B cell (primary cell): ENCODE measurements around the gene ADA.

Experiments used
- CTCF ChIP-seq: fragments of 200-600 bp; IDR thresholded peaks from one replicate; pipeline ENCODE4 v1.8.0; 2022; ENCODE audit warnings: antibody characterized with exemption, mild to moderate bottlenecking
- EZH2 ChIP-seq: IDR thresholded peaks from 2 replicates; pipeline ENCODE4 v1.6.1; 2012; ENCODE audit warnings: borderline replicate concordance, low read depth, mild to moderate bottlenecking, moderate library complexity, low read length; ENCODE audit not compliant: insufficient read depth, poor library complexity, severe bottlenecking

- TF ChIP-seq EZH2, result no peak
- TF ChIP-seq CTCF, result peak; percentile 34
Observed at GRCh38 chr20:44610313-44610962, 41.1 kb downstream of the ADA start.
